Activated CD8-positive, alpha-beta memory T cell treated with anti-CD3 and anti-CD28 coated beads, Interleukin-2, amount 10 ng/mL, durations not matched to agents 7 days and 5 days (primary cell): Measurements from ENCODE around the gene HMMR. TPM values are rescaled to one million over a fixed set of nuclear protein-coding genes. Genes with fewer than 3 reads are reported as not detected.
"Not testable (repeated sequence)": the region's sequence is repeated elsewhere in the genome, so short reads cannot be mapped to it uniquely, and the experiment has no call there.

Experiments
- ATAC-seq: fragments of 150-1000 bp; cut with Tn5 transposase; one replicate; pipeline ENCODE4 v1.10.0; 2021; ENCODE audit warnings: moderate library complexity
- CTCF ChIA-PET: fragments of 350-600 bp; sonication (Branson Sonifier 250); formaldehyde crosslinking; loops from one replicate; lab custom pipeline; 2021; ENCODE audit warnings: antibody characterized with exemption; lab: Charles Lee
- DNase-seq: peaks from one replicate; pipeline ENCODE4 v3.0.0-alpha.2; 2020
- H3K27ac Mint-ChIP-seq: one replicate; pipeline ENCODE4 v1.8.0; 2021; ENCODE audit warnings: mild to moderate bottlenecking, mixed read lengths
- H3K27me3 Mint-ChIP-seq: one replicate; pipeline ENCODE4 v1.8.0; 2021; ENCODE audit warnings: mixed read lengths
- H3K36me3 Mint-ChIP-seq: one replicate; pipeline ENCODE4 v1.8.0; 2021; ENCODE audit warnings: mild to moderate bottlenecking, mixed read lengths
- H3K4me1 Mint-ChIP-seq: one replicate; pipeline ENCODE4 v1.8.0; 2021; ENCODE audit warnings: mixed read lengths
- H3K4me3 Mint-ChIP-seq: one replicate; pipeline ENCODE4 v1.8.0; 2021; ENCODE audit warnings: mild to moderate bottlenecking, moderate library complexity, mixed read lengths
- H3K9me3 Mint-ChIP-seq: one replicate; pipeline ENCODE4 v1.8.0; 2022; ENCODE audit warnings: low read depth, mixed read lengths
- total RNA-seq, 2 experiments: library from RNA; stranded (reverse); gene quantifications; one replicate each; pipeline ENCODE4 v1.2.3, GENCODE V29; 2021

HMMR gene
- total RNA-seq, 2 experiments from 2014 or later: 82.2 to 87.7 TPM

DNA sequence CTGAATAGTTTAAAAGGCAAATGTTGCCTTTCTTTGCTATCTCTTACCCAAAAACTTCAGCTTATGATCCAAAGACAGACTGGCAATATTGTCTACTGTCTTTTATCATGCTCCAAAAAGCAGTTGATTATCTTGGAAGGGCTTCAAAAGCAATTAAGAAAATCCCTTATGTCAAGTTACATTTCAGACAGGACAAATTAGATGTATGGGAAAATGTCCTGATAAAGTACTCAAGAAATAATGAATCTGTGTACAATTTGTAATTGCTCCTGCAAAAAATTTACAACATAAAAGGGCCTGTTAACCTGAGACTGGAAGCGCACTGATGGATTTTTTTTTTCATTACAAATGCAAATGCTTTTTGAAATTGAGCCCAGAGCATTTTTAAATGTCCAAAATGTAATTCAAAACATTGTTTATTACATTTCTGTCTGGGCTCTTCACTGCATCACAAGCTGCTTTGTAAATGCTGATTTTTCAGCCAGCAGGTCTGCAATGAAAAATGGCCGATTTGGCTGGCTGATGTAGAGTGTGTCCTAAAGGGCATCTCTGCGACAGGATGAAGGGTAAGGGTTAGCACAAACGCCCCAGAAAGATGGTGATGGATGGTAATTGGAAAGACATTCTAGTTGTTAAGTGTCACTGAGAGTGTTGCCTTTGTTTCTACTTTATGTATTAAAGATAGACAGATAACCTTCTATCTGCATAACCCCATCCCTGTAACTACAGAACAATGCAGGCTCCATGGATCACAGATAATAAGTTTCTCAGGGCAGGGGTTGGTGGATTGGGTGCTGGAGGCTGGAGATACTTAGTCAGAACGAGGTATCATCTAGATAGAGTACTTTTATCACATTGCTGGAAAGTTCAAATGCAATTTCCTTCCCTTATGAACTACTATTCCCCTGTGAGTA lies 72.0 kb downstream of the HMMR start:
- Mint-ChIP-seq H3K9me3 (no peaks in the 10 kb centered on the region), H3K36me3 (no peaks in the 10 kb centered on the region), H3K27ac (no peak overlapping the region), H3K4me1 (no peaks in the 10 kb centered on the region), H3K4me3 (no peak overlapping the region), H3K27me3 (peaks cover 11% of the 10 kb centered on the region)
- DNase-seq (no peak), ATAC-seq (no peak)
- CTCF ChIA-PET: interaction anchor here (0.6 kb wide), 1 partner anchor 128 kb away, joined by 3 read pairs; no protein-coding TSS in a partner anchor

DNA sequence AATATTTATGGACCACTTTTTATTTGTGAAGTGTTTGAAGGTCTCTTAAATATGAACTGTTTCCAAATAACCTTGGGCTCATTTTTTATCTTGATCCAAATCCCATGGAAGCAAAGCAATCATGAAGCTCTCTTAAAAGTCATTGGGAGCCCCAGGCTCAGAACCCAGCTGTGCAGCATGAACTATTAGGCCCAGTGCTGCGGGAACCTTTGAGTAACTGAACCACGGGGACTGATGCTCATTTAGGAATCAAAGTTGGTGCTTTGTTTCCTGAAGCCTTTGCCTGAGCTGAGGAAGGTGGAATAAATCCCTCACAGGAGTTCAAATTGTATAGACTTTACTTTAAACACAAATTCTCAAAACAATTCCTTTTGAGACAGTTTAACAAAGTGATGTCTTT lies 72.8 kb downstream of the HMMR start:
- H3K4me3 Mint-ChIP-seq: no peak overlapping the region
- H3K36me3 Mint-ChIP-seq: no peaks in the 10 kb centered on the region
- DNase-seq (no peak), ATAC-seq (no peak)
- CTCF ChIA-PET: interaction anchor here (0.6 kb wide), 1 partner anchor 128 kb away, joined by 3 read pairs; no protein-coding TSS in a partner anchor
- peaks cover 11% of the 10 kb centered on the region for H3K27me3 Mint-ChIP-seq
- no peaks in the 10 kb centered on the region for H3K9me3 Mint-ChIP-seq
- no peaks in the 10 kb centered on the region for H3K4me1 Mint-ChIP-seq
- H3K27ac Mint-ChIP-seq: no peak overlapping the region

- no peak overlapping the region for H3K4me3 Mint-ChIP-seq
- ATAC-seq: no peak
- no peaks in the 10 kb centered on the region for H3K9me3 Mint-ChIP-seq
- peaks cover 20% of the 10 kb centered on the region for H3K27me3 Mint-ChIP-seq
- CTCF ChIA-PET: no interaction called here
- no peaks in the 10 kb centered on the region for H3K4me1 Mint-ChIP-seq
- no peak overlapping the region for H3K27ac Mint-ChIP-seq
- H3K36me3 Mint-ChIP-seq: no peaks in the 10 kb centered on the region
- no peak for DNase-seq
These were observed 74.2 kb downstream of the HMMR start for GRCh38 chr5:163534492-163535094.

GRCh38 chr5:163535290-163535689 lies 74.9 kb downstream of the HMMR start:
- no peak for ATAC-seq
- DNase-seq: no peak

DNA sequence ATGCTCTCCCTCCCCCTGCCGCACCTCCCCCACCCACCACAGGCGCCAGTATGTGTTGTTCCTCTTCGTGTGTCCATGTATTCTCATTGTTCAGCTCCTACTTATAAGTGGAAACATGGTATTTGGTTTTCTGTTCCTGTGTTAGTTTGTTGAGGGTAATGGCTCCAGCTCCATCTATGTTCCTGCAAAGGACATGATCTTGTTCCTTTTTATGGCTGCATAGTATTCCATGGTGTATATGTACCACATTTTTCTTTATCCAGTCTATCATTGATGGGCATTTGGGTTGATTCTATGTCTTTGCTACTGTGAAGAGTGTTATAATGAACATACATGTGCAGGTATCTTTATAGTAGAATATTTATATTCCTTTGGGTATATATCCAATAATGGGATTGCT lies 76.0 kb downstream of the HMMR start:
- H3K36me3 Mint-ChIP-seq, H3K4me1 Mint-ChIP-seq, H3K27ac Mint-ChIP-seq, CTCF ChIA-PET, ATAC-seq, H3K4me3 Mint-ChIP-seq, H3K9me3 Mint-ChIP-seq, DNase-seq: not testable (repeated sequence)
- H3K27me3 Mint-ChIP-seq: peaks cover 23% of the 10 kb centered on the region

More at GRCh38 chr5:163535290-163535689, 74.9 kb downstream of the HMMR start:
- Mint-ChIP-seq H3K4me1 (no peaks in the 10 kb centered on the region), H3K9me3 (no peaks in the 10 kb centered on the region), H3K27ac (no peak overlapping the region), H3K27me3 (peaks cover 20% of the 10 kb centered on the region), H3K4me3 (no peak overlapping the region), H3K36me3 (no peaks in the 10 kb centered on the region)
- CTCF ChIA-PET: no interaction called here

GRCh38 chr5:163540696-163541095 lies 80.3 kb downstream of the HMMR start:
- no peak overlapping the region for H3K4me3 Mint-ChIP-seq
- ATAC-seq (no peak), DNase-seq (no peak)
- H3K27ac Mint-ChIP-seq: no peak overlapping the region
- CTCF ChIA-PET: no interaction called here
- no peaks in the 10 kb centered on the region for H3K4me1 Mint-ChIP-seq
- peaks cover 17% of the 10 kb centered on the region for H3K27me3 Mint-ChIP-seq
- H3K9me3 Mint-ChIP-seq: no peaks in the 10 kb centered on the region
- no peaks in the 10 kb centered on the region for H3K36me3 Mint-ChIP-seq

Other genes with a start within 250 kb of the HMMR start
- 100 to 1,000 TPM; 122 to 144 TPM for gene CCNG1, start 23.0 kb upstream of the HMMR start, total RNA-seq
- gene NUDCD2, start 530 bp upstream of the HMMR start, total RNA-seq: 10 to 100 TPM; 42.7 to 43.9 TPM
- gene MAT2B, start 45.0 kb downstream of the HMMR start, total RNA-seq: 100 to 1,000 TPM in 1 of 2 experiments, 10 to 100 TPM in 1; 74.1 to 104 TPM